Muscle of leg (tissue), 11 donors: Measurements from ENCODE around the gene ZNF740. TPM values are rescaled to one million over a fixed set of nuclear protein-coding genes. Genes with fewer than 3 reads are reported as not detected.
A peak's percentile ranks its signal among the peaks of the same experiment; 100 is the strongest.
"Not testable (repeated sequence)": the region's sequence is repeated elsewhere in the genome, so short reads cannot be mapped to it uniquely, and the experiment has no call there.

Source experiments
- DNase-seq: peaks from one replicate; pipeline ENCODE4 v3.0.0; 2013
- H3K27ac ChIP-seq: one replicate; pipeline ENCODE4 v1.5.1; 2013; ENCODE audit warnings: mild to moderate bottlenecking, low read length, control low read depth
- H3K27me3 ChIP-seq: one replicate; pipeline ENCODE4 v1.6.1; 2013; ENCODE audit warnings: low read length; ENCODE audit not compliant: control insufficient read depth, insufficient read depth
- H3K36me3 ChIP-seq: one replicate; pipeline ENCODE4 v1.6.1; 2013; ENCODE audit warnings: low read length; ENCODE audit not compliant: control insufficient read depth, insufficient read depth
- H3K4me1 ChIP-seq: one replicate; pipeline ENCODE4 v1.6.1; 2013; ENCODE audit warnings: low read length; ENCODE audit not compliant: control insufficient read depth, insufficient read depth
- H3K4me3 ChIP-seq: one replicate; pipeline ENCODE4 v1.5.1; 2013; ENCODE audit warnings: low read length, control low read depth
- H3K9me3 ChIP-seq: replicated peaks from 2 replicates; pipeline ENCODE4 v1.6.1; 2013; ENCODE audit warnings: low read depth, low read length; ENCODE audit not compliant: control insufficient read depth
- WGBS: methylation state at CpG from one replicate; pipeline ENCODE4 v1.1.5; 2013; ENCODE audit warnings: missing lambda C conversion rate; ENCODE audit not compliant: insufficient coverage; 5-methylcytosine and 5-hydroxymethylcytosine counted together
- polyA plus RNA-seq, 8 donors: library from polyadenylated mRNA; unstranded; fragments of 120-200 nt; gene quantifications; one replicate each; pipeline versions ENCODE4 v1.2.1 to v1.2.3, GENCODE V29; 2013; ENCODE audit warnings: inconsistent platforms in 1 of 8, low replicate concordance in 1 of 8; ENCODE audit not compliant: insufficient read length in 8 of 8, insufficient read depth in 1 of 8
- total RNA-seq: library from RNA; stranded (reverse); fragments of 120-200 nt; gene quantifications from one replicate; pipeline ENCODE4 v1.2.4, GENCODE V29; 2013

ZNF740 gene
- total and polyA plus RNA-seq, 9 donors: 19.0 to 36.9 (median 27.6) TPM

DNA sequence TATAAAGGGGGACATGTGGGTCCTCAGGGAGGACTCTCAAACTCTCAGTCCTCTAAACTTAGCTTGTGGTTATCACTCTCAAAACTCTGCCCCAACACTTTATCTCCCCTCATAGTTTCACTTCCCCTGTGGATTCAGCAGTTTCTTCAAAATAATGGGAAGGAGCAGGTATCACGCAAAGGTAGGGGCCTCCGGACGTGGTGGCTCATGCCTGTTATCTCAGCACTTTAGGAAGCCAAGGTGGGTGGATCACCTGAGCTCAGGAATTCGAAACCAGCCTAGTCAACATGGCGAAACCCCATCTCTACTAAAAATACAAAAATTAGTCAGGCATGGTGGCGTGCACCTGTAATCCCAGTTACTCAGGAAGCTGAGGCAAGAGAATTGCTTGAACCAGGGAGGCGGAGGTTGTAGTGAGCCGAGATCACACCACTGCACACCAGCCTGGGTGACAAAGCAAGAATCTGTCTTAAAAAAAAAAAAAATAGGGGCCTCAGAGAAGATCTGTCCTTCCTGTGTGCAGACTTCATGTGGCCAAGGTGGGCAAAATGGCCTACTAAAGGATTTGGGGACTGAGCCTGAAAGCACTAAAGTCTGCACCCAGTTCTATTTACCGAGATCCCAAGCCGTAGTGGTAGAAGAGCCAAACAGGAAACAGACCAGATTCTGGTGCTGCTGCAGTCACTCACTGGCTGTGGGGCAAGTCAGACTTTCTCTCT is 20.1 kb downstream of the ZNF740 start:
- Histone ChIP-seq H3K36me3 (no peaks in the 10 kb centered on the region), H3K4me1 (peaks cover 8% of the 10 kb centered on the region), H3K27ac (no peak overlapping the region), H3K9me3 (no peaks in the 10 kb centered on the region), H3K4me3 (no peak overlapping the region), H3K27me3 (peaks cover 16% of the 10 kb centered on the region)
- WGBS: 59% methylated on average over 8 of the region's 10 CpGs
- peak; percentile 49 for DNase-seq

DNA sequence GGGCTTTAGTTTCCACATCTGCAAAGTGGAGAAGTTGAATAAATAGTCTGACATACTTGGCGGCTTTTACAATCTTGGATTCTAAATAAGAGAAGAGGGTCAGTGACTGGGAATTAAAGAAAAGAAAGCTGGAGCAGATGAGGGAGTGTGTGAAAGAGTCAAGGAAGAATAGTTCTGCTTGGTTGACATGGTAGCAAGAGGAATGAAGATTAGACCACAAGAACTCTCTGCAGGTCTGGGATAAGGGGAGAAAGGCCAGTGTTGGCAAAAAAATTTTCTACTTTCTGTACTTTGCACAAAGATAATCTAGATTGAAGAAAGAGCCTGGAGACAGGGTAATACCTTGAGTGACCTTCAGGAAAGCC is 20.6 kb downstream of the ZNF740 start:
- Histone ChIP-seq H3K27ac (no peak overlapping the region), H3K4me1 (peaks cover 8% of the 10 kb centered on the region), H3K4me3 (no peak overlapping the region), H3K27me3 (peaks cover 14% of the 10 kb centered on the region), H3K9me3 (no peaks in the 10 kb centered on the region), H3K36me3 (no peaks in the 10 kb centered on the region)
- 70% methylated on average over 1 of the region's 1 CpG for WGBS
- no peak for DNase-seq

- H3K4me3 ChIP-seq: no peak overlapping the region
- H3K27ac ChIP-seq: no peak overlapping the region
- H3K9me3 ChIP-seq: no peaks in the 10 kb centered on the region
- peaks cover 8% of the 10 kb centered on the region for H3K4me1 ChIP-seq
- H3K27me3 ChIP-seq: peaks cover 14% of the 10 kb centered on the region
- H3K36me3 ChIP-seq: no peaks in the 10 kb centered on the region
- DNase-seq: peak; percentile 36
- 100% methylated on average over 2 of the region's 4 CpGs for WGBS
Observed at GRCh38 chr12:53201639-53202038, 21.1 kb downstream of the ZNF740 start.

DNA sequence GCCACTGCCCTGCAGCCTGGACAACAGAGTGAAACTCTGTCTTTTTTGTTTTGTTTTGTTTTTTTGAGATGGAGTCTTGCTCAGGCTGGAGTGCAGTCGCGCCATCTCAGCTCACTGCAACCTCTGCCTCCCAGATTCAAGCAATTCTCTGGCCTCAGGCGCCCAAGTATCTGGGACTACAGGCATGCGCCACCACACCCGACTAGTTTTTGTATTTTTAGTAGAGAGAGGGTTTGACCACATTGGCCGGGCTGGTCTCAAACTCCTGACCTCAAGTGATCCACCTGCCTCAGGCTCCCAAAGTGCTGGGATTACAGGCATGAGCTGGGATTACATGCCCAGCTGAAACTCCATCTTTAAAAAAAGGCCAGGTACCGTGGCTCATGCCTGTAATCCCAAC is 21.8 kb downstream of the ZNF740 start:
- not testable (repeated sequence) for DNase-seq, H3K4me3 ChIP-seq, H3K27ac ChIP-seq, H3K4me1 ChIP-seq, H3K9me3 ChIP-seq, H3K36me3 ChIP-seq
- 73% methylated on average over 1 of the region's 7 CpGs for WGBS
- peaks cover 12% of the 10 kb centered on the region for H3K27me3 ChIP-seq

GRCh38 chr12:53204351-53204750 is 23.8 kb downstream of the ZNF740 start:
- no CpG with 5 or more reads among the region's 1 CpG for WGBS
- Histone ChIP-seq H3K4me1 (peaks cover 10% of the 10 kb centered on the region), H3K27ac (no peak overlapping the region), H3K27me3 (no peaks in the 10 kb centered on the region), H3K36me3 (no peaks in the 10 kb centered on the region), H3K9me3 (no peaks in the 10 kb centered on the region), H3K4me3 (no peak overlapping the region)
- DNase-seq: no peak

GRCh38 chr12:53205747-53206419 is 25.4 kb downstream of the ZNF740 start:
- Histone ChIP-seq H3K4me3 (no peak overlapping the region), H3K9me3 (no peaks in the 10 kb centered on the region), H3K27me3 (no peaks in the 10 kb centered on the region), H3K36me3 (peaks cover 9% of the 10 kb centered on the region), H3K4me1 (peaks cover 10% of the 10 kb centered on the region), H3K27ac (no peak overlapping the region)
- 44% methylated on average over 7 of the region's 7 CpGs for WGBS
- no peak for DNase-seq

DNA sequence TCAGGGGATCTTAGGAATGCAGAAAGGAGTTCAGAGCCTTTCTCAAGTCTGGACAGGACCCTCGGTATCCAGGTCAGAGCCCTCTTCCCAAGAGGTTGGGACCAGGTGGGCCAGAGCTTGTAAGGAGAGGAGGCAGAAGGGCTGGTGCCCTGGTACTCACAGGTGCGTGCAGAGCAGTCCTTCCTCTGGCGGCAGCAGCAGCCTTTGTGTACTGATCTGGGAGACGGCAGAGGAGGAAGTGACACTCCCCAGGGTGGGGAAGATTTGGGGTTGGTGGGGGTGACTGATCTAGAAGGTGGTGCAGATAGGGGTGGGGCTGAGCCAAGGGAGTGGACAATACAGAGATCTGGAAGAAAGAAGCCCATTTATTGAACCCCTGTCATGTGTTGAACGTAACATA is 26.5 kb downstream of the ZNF740 start, which contains the start of gene ITGB7:
ITGB7 (minus strand) TSS at position 210 of the 400 bp plus-strand sequence. CDS start 6,808 bp downstream, outside the sequence.
- H3K4me1 ChIP-seq: peaks cover 10% of the 10 kb centered on the region
- 53% methylated on average over 2 of the region's 5 CpGs for WGBS
- H3K27ac ChIP-seq: no peak within 1 kb of the TSS
- no peak for DNase-seq
- H3K9me3 ChIP-seq: no peaks in the 10 kb centered on the region
- no peak within 1 kb of the TSS for H3K4me3 ChIP-seq
- peaks cover 21% of the 10 kb centered on the region for H3K36me3 ChIP-seq
- H3K27me3 ChIP-seq: no peaks in the 10 kb centered on the region

DNA sequence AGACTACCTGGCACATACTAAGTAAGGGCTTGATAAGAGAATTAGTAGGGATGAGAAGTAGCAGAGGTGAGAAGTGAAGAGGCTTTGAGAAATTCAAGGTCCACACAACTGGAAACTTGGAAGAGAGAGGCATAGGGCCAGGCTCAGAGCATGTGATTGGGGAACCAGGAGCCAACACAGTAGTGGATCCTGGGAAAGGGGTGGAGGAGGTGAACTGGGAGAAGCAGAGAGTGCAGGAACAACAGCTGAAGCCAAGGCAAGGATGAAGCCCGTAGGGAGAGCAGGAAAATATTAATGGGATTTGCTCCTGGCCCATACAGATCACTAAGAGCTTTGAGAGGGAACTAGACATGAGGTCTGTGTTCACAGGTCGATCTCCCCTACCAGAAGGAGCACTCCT is 27.9 kb downstream of the ZNF740 start:
- H3K27ac ChIP-seq: no peak overlapping the region
- no peak overlapping the region for H3K4me3 ChIP-seq
- peak; percentile 83 for DNase-seq
- H3K36me3 ChIP-seq: peaks cover 33% of the 10 kb centered on the region
- no peaks in the 10 kb centered on the region for H3K9me3 ChIP-seq
- H3K4me1 ChIP-seq: peaks cover 14% of the 10 kb centered on the region
- WGBS: 34% methylated on average over 2 of the region's 2 CpGs
- H3K27me3 ChIP-seq: no peaks in the 10 kb centered on the region

DNA sequence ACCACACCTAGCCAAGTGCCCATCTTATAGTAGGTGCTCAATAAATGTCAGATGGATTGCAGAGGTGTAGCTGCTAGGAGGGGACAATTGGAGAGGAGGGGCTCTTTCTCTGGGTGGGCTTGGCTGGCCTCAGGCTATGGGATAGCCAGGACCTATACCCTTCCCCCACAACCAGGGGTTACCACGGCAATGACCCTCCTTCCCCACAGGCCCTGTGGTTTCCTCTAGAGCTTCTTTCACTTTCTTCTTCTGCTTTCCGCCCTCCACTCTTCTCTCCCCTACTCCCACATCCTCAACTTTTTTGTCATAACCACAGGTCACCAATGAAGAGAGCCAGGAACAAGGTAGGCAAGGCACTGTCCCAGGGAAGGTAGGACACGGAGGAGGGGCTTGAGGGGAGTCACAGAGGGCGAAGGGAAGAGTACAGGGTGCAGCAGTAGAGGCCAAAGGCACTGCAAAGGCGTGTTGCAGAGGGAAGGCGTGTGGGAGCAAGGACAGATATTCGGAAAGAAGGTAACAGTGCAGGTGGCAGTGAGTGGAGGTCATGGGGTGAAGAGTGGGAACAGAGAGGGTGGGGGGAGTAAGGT is 28.4 kb downstream of the ZNF740 start:
- H3K27me3 ChIP-seq: no peaks in the 10 kb centered on the region
- H3K9me3 ChIP-seq: no peaks in the 10 kb centered on the region
- H3K27ac ChIP-seq: no peak overlapping the region
- 69% methylated on average over 7 of the region's 7 CpGs for WGBS
- H3K4me3 ChIP-seq: no peak overlapping the region
- peaks cover 38% of the 10 kb centered on the region for H3K36me3 ChIP-seq
- H3K4me1 ChIP-seq: peaks cover 19% of the 10 kb centered on the region
- DNase-seq: no peak

GRCh38 chr12:53210843-53211242 is 30.3 kb downstream of the ZNF740 start:
- no peak overlapping the region for H3K27ac ChIP-seq
- 61% methylated on average over 3 of the region's 4 CpGs for WGBS
- no peaks in the 10 kb centered on the region for H3K27me3 ChIP-seq
- no peak for DNase-seq
- H3K9me3 ChIP-seq: no peaks in the 10 kb centered on the region
- H3K4me1 ChIP-seq: peaks cover 34% of the 10 kb centered on the region
- H3K36me3 ChIP-seq: peaks cover 53% of the 10 kb centered on the region
- no peak overlapping the region for H3K4me3 ChIP-seq
